DMS53 (cell line): ENCODE data around the gene CYP2W1.

ENCODE experiments used
- DNase-seq: peaks from one replicate; lab custom pipeline; 2025; lab: John Stamatoyannopoulos, UW

The CYP2W1 gene

GRCh38 chr7:1015196-1016121, 32.5 kb downstream of the CYP2W1 start:
- DNase-seq = no peak

DNA sequence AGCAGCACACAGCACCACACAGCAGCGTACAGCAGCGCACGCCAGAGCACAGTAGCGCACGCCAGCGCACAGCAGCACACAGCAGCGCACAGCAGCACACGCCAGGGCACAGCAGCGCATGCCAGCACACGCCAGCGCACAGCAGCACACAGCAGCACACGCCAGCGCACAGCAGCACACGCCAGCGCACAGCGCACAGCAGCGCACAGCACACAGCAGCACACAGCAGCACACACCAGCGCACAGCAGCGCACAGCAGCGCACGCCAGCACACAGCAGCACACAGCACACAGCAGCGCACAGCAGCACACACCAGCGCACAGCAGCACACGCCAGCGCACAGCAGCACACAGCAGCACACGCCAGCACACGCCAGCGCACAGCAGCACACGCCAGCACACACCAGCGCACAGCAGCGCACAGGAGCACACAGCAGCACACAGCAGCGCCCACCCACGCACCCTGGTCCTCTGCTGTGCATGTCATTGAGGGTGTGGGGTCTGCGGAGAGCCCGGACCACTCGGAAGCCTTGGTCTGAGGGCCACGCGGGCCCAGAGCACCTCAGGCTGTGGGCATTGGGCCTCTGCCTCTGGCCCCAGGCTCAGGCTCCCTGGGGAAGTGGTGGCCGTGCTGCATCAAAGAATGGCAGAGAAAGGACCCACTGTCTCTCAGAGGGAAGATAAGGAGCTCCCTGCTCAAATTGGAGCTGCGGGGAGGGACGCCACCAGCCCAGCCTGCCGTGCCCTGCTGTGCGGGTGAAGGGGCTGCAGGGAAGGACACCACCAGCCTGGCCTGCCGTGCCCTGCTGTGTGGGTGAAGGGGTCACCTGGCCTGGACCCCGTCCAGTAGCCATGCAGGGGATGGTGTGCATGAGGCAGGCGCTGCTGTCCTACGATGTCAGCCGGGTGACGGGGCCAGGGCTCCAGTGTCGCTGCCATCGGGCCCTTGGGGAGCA, 33.9 kb downstream of the CYP2W1 start:
- no peak for DNase-seq

GRCh38 chr7:1017586-1018333, 34.8 kb downstream of the CYP2W1 start:
- no peak for DNase-seq

DNA sequence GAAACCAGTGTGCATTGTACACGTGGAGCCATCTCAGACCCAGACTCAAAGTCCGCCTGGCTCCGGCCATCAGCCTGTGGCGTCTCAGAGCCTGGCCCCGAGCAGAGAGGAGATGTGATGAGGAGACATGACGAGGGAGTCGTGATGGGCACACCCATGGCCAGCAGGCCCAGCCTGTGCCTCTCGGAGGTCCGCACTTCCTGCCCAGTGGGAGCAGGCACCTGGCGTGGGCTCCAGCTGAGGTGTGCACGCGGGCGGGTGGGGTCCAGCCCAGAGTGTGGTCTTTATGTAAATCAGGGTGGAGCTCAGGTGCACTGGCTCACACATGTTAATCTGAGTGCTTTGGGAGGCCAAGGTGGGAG, 35.3 kb downstream of the CYP2W1 start:
- DNase-seq = no peak

- DNase-seq = no peak
Observed at GRCh38 chr7:1019255-1019785, 36.3 kb downstream of the CYP2W1 start.

DNA sequence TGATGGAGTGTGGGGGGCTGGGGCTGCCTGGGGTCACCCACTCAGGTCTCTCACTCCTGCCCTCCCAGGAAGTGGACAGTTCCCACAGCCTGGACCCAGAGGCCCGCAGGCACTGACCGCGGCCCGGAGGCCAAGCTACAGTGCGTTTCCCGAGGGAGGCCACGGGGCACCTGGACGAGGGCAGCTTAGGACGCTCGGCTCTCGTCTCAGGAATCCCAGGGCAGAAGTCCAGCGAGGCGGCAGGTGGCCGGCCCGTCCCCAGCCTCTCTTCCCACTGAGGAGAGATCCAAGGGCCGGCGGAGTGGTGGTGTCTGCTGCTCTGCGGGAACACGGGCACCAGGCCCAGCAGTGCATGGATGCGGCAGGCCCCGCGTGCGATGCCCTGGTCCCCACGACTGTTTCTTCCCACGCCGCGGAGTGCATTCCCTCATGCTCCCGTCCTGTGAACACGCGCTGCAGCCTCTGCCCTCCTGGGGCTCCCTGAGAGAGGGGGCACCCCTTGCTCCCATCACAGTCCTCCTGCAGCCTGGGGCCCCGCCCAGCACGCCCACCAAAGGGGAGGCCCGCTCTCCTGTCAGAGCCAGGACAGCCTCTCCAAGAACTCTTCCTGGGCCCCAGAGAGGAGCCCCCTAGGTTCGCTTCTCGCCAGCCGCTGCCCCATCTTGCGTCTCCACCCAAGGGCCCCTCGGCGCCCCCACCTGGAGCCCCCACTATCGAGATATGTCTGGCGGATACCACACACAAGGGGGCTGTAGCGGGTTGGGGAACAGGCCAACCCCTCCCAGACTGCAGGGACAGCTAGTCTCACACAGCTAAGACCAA, 37.0 kb downstream of the CYP2W1 start:
- DNase-seq = no peak

GRCh38 chr7:1020849-1021251, 37.9 kb downstream of the CYP2W1 start:
- DNase-seq = peak; percentile 20

GRCh38 chr7:1021366-1021765, 38.4 kb downstream of the CYP2W1 start:
- DNase-seq = no peak

- no peak for DNase-seq
Observed at GRCh38 chr7:1021931-1022330, 39.0 kb downstream of the CYP2W1 start.

GRCh38 chr7:1022356-1022755, 39.4 kb downstream of the CYP2W1 start:
- DNase-seq = no peak

- no peak for DNase-seq
Observed at GRCh38 chr7:1022801-1023465, 40.0 kb downstream of the CYP2W1 start.

DNA sequence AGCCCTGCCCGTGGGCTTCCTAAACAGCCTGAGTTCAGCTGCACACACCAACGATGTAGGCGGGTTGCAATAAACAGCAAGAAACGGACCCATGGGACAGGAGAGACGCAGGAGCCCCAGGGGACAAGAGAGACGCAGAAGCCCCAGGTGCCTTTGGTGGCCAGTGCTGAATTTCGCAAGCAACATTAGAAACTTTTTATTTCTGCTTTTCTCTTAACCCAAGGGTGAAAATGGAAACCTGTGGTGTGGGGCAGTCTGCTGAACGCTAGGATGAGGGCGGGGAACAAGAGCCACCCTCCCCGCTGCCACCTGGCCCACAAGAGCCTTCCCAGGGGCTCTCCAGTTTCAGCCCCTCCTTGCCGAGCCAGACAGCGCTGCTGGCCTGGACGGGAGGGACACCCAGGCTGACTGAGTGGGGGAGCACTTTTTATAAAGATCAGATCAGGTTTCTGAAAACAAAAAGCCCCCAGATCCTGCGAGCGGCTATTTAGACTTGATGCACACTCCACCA, 41.4 kb downstream of the CYP2W1 start:
- no peak for DNase-seq

DNA sequence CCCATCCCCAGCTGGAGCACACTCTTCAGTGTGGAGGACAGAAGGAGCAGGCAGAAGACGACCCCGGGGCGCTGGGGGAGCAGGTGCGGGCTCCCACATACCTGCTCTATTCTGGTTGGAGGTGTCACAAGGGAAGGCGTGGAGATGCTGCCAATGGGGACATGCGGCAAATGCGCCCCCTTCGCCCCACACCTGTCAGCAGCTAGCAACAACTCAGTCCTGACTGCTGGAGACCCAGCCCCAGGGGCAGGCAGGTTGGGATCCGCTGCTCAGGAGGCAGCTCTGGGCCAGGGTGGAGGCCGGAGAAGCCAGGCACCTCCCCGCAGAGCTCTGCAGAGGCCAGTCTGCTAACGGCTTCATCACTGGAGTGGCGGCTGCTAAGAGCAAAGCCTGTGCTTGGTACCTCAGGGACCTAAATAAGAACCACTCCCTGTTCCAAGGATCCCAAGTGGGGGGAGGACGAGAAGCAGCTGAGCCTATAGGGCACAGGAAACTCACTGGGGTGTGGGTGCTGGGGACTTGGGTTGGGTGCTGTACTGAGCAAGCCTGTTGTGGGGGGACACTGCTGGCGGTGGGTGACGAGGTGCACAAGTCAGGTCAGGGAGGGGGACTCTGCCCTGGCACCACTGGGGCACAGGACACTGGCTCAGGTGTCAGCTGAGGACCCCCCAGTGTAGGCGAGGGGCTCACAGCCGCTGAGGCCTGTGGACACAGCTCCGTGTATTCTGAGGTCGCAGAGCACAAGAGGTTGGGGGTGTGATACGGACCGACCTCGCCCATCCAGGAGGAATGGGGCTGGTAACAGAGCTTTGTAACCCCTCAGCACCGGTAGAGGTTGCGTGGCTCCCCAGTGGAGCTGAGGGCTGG, 42.1 kb downstream of the CYP2W1 start:
- DNase-seq = no peak

DNA sequence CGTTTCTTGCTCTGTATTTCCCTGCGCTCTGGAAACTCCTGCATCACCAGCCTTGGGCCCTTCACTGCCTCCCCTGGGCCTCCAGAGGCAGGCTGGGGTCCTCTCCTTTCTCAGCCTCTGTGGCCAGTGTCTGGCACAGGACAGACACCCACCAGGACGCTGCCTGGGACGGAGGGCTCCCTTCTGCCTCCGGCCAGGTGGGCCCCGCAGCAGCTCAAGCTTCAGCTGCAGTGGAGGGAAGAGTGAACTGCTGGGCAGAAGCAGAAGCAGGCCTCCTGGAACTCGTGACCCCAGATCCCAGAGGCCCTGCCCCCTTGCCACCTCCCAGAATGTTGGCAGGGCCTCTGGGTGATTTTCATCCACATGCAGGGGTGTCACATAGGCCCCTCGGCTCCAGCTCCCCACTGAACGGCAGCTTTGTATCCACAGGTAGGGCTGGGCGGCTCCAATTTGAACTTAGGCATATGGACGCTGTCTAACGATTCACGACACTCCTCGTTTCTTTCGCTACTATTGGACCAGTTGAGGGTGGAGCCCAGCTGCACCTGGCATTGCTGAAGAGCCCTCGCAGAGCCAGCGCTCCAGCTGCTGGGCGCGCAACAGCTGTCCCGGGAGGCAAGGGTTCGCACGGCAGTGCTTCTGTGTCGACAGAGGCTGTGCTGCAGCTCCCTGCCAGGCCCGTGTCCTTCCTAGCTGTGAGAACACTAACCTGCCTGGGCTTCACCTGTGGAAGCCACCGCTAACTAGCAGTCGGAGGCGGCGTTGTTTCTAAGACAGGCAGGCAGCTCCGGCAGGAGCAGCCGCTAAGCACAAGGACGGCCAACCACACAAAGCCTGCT, 43.0 kb downstream of the CYP2W1 start:
- DNase-seq = peak; percentile 99

GRCh38 chr7:1026721-1027161, 43.8 kb downstream of the CYP2W1 start:
- DNase-seq = peak; percentile 81

DNA sequence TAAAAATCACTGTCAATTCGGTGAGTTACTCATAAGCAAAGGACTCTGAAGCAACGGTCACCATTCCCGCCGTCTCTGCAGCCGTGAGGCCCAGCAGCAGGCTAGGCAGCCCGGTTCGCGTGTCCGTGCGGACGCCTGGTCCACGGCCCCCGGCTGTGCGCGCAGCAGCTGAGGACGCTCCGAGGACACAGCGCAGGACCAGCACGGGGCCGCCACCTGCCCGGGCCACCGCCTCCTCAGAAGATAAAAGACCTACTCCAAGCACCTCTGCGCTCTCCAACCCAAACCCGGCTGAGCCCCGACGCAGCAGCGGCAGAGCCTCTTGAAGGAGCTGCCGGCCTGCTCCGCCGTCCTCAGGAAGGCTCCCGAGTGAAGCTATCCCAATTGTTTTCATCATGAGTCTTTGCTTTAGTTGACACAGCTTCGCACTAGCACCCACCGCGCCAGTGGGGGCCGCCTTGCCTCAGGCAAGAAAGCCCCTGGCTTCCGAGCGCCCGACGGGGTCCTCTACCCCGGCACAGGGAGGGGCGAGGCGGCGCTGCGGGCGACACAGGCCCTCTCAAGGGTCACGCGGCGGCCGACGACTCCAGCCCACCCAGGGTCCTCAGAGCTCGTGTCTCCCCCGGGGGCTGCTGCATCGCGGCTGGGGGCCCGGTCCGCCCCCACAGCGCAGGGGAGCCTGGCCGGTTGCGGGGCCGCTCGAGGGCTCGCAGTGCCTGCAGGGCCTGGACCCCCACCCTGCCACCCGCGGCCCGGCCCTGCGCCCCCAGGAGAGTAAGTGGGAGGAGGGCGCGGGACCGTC, 44.5 kb downstream of the CYP2W1 start:
- peak; percentile 69 for DNase-seq

GRCh38 chr7:1028044-1028770, 45.2 kb downstream of the CYP2W1 start:
- peak; percentile 96 for DNase-seq
